ENCODE measurements around the gene KLC4. TPM values are rescaled to one million over a fixed set of nuclear protein-coding genes. Genes with fewer than 3 reads are reported as not detected.

The KLC4 gene
- total RNA-seq, 1 experiment from 2014 or later: 13.8 TPM

DNA sequence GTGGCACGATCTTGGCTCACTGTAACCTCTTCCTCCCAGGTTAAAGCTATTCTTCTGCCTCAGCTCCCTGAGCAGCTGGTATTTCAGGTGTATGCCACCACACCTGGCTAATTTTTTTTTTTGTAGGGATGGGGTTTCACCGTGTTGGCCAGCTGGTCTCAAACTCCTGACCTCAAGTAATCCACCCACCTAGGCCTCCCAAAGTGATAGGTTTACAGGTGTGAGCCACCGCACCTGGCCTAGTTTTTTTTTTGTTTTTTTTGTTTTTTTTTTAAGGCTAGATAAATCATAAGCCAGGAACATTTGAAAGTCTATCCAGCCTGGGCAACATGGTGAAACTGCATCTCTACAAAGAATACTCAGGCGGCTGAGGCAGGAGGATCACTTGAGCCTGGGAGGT, 27.1 kb upstream of the KLC4 start:
- no peaks in the 10 kb centered on the region for H3K4me1 ChIP-seq (ENCODE audit: low read length)
- no peaks in the 10 kb centered on the region for H3K9me2 ChIP-seq (replicated peaks; ENCODE audit: insufficient read depth, low read length)
- no peaks in the 10 kb centered on the region for H4K20me1 ChIP-seq (ENCODE audit: insufficient read depth, low read depth, low read length)
- H3K27ac ChIP-seq (ENCODE audit: low read length): no peak overlapping the region
- peaks cover 27% of the 10 kb centered on the region for H3K36me3 ChIP-seq (ENCODE audit: insufficient read depth, low read length)
- no peak for DNase-seq
- H2AFZ ChIP-seq (ENCODE audit: low read length): no peak overlapping the region
- no peaks in the 10 kb centered on the region for H3K79me2 ChIP-seq (ENCODE audit: low read length)
- H3K4me3 ChIP-seq (ENCODE audit: low read length): no peak overlapping the region
- H3K27me3 ChIP-seq (ENCODE audit: low read length): no peaks in the 10 kb centered on the region
- H3K9ac ChIP-seq (ENCODE audit: low read length): no peak overlapping the region
- no peaks in the 10 kb centered on the region for H3K9me3 ChIP-seq (ENCODE audit: low read length)
- H3K4me2 ChIP-seq (ENCODE audit: low read depth, low read length, poor library complexity, severe bottlenecking): no peak overlapping the region

DNA sequence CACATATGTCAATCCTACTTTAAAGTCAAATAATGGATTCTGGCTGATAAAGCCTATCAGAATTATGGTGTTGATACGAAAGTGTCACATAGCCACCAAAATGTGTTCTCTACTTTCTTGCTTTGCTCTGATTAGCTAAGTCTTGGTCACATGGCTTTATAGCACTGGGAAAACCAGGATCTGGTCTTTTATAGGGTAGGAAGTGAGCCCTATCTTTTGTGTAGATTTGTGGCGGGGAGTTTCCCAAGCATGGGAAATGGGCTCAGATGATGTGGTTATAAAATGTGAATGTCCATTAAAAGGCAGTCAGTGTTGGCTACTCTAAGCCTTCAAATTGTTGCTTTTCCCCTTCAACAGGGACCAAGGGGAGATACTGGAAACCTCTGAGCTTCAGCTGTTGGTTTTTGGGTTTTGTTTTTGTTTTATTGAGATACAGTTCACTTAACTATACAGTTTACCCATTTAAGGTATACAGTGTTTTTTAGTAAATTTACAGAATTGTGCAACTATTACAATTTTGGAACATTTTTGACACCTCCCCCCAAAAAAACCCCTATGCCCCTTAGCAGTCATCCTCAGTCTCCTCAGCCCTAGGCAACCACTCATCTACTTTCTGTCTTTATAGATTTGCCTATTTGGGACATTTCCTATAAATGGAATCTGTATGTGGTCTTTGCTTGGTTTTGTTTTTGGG, 25.8 kb upstream of the KLC4 start:
- Histone ChIP-seq H3K4me2 (ENCODE audit: low read depth, low read length, poor library complexity, severe bottlenecking) (no peak overlapping the region), H4K20me1 (ENCODE audit: insufficient read depth, low read depth, low read length) (no peaks in the 10 kb centered on the region), H3K4me3 (ENCODE audit: low read length) (no peak overlapping the region), H3K79me2 (ENCODE audit: low read length) (no peaks in the 10 kb centered on the region), H3K27me3 (ENCODE audit: low read length) (no peaks in the 10 kb centered on the region), H3K9me3 (ENCODE audit: low read length) (no peaks in the 10 kb centered on the region), H3K9me2 (replicated peaks; ENCODE audit: insufficient read depth, low read length) (no peaks in the 10 kb centered on the region), H3K9ac (ENCODE audit: low read length) (no peak overlapping the region), H3K4me1 (ENCODE audit: low read length) (no peaks in the 10 kb centered on the region), H2AFZ (ENCODE audit: low read length) (no peak overlapping the region), H3K27ac (ENCODE audit: low read length) (no peak overlapping the region), H3K36me3 (ENCODE audit: insufficient read depth, low read length) (peaks cover 23% of the 10 kb centered on the region)
- DNase-seq: no peak

DNA sequence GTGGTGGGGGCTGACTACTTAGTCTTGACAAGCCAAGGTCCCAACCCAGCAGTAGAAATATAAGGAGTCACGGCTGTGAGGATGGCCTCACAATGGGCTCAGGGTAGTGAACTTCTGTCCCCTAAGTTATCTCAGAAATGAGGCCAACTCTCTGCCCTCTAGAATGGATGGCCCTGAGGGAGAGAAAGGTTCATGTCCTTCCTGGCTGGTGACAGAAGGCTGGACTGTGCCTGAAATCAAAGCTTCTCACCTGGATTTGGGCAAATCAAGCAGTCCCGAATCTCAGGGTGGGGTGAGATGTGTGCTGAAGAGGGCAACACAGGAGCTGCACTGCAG, 25.3 kb upstream of the KLC4 start:
- Histone ChIP-seq H3K27me3 (ENCODE audit: low read length) (no peaks in the 10 kb centered on the region), H3K9me3 (ENCODE audit: low read length) (no peaks in the 10 kb centered on the region), H3K27ac (ENCODE audit: low read length) (no peak overlapping the region), H3K4me3 (ENCODE audit: low read length) (no peak overlapping the region), H3K79me2 (ENCODE audit: low read length) (no peaks in the 10 kb centered on the region), H3K4me1 (ENCODE audit: low read length) (no peaks in the 10 kb centered on the region), H3K36me3 (ENCODE audit: insufficient read depth, low read length) (peaks cover 18% of the 10 kb centered on the region), H3K9ac (ENCODE audit: low read length) (no peak overlapping the region), H2AFZ (ENCODE audit: low read length) (no peak overlapping the region), H4K20me1 (ENCODE audit: insufficient read depth, low read depth, low read length) (no peaks in the 10 kb centered on the region), H3K9me2 (replicated peaks; ENCODE audit: insufficient read depth, low read length) (no peaks in the 10 kb centered on the region), H3K4me2 (ENCODE audit: low read depth, low read length, poor library complexity, severe bottlenecking) (no peak overlapping the region)
- no peak for DNase-seq

DNA sequence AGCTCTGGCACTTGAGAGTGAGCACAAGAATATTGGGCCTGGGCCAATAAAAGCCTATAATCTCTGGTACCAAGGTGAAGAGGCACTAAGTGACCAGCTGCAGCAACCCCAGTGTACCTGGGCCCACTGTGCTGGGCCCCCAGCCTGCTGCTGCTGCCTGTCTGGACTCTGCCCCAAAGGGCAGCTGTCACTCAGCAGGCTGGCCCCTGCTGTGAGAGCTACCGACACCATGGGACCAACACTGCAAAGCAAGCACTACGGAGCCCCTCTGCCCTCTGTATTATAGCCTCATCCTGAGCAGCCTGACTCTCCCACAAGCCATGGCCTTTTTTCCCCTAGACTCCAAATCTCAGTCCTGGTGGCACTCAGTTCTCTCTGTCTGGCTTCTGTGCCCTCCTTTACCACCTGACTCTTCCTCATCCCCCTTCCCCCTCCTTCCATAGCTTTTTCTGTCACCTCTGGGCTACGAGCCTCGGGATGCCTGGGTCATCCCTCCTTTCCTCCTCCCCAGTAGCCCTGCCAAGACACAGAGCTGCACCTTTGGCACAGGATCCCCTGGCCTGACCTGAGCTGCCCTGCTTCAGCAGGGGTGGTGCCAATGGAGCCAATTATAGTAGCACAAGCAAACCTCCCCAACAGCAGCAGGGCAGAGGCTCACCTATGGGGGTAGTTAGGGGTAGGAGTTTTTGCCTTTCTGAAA, 23.8 kb upstream of the KLC4 start:
- no peaks in the 10 kb centered on the region for H3K79me2 ChIP-seq (ENCODE audit: low read length)
- no peak overlapping the region for H3K4me3 ChIP-seq (ENCODE audit: low read length)
- H3K27ac ChIP-seq (ENCODE audit: low read length): no peak overlapping the region
- no peaks in the 10 kb centered on the region for H4K20me1 ChIP-seq (ENCODE audit: insufficient read depth, low read depth, low read length)
- H2AFZ ChIP-seq (ENCODE audit: low read length): no peak overlapping the region
- H3K27me3 ChIP-seq (ENCODE audit: low read length): no peaks in the 10 kb centered on the region
- no peak overlapping the region for H3K9ac ChIP-seq (ENCODE audit: low read length)
- H3K9me3 ChIP-seq (ENCODE audit: low read length): no peaks in the 10 kb centered on the region
- DNase-seq: no peak
- H3K4me2 ChIP-seq (ENCODE audit: low read depth, low read length, poor library complexity, severe bottlenecking): no peak overlapping the region
- H3K36me3 ChIP-seq (ENCODE audit: insufficient read depth, low read length): peaks cover 8% of the 10 kb centered on the region; the same call in 1 of the 2 replicates
- H3K9me2 ChIP-seq (replicated peaks; ENCODE audit: insufficient read depth, low read length): no peaks in the 10 kb centered on the region
- H3K4me1 ChIP-seq (ENCODE audit: low read length): no peaks in the 10 kb centered on the region

DNA sequence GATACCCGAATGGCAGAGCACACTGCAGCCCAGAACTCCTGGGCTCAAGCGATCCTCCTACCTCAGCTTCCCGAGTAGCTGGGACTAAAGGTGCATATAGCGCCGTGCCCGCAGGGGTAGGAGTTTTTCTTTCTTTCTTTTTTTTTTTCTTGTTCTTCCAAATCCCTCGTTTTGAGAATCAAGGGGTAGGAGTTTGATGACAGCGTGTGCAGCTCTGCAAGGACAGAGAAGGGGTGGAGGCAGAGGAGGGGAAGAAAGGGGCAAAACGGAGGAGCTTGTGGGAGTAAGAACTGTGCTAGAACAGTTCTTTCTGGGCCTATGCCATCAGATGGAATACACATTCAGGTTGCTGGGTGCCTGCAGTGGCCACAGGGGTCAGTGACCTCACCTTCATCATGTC, 22.7 kb upstream of the KLC4 start:
- Histone ChIP-seq H3K4me3 (ENCODE audit: low read length) (no peak overlapping the region), H3K27me3 (ENCODE audit: low read length) (no peaks in the 10 kb centered on the region), H4K20me1 (ENCODE audit: insufficient read depth, low read depth, low read length) (no peaks in the 10 kb centered on the region), H3K27ac (ENCODE audit: low read length) (no peak overlapping the region), H3K9ac (ENCODE audit: low read length) (no peak overlapping the region), H2AFZ (ENCODE audit: low read length) (no peak overlapping the region), H3K36me3 (ENCODE audit: insufficient read depth, low read length) (peaks cover 8% of the 10 kb centered on the region; the same call in 1 of the 2 replicates), H3K79me2 (ENCODE audit: low read length) (no peaks in the 10 kb centered on the region), H3K9me3 (ENCODE audit: low read length) (no peaks in the 10 kb centered on the region), H3K9me2 (replicated peaks; ENCODE audit: insufficient read depth, low read length) (no peaks in the 10 kb centered on the region), H3K4me2 (ENCODE audit: low read depth, low read length, poor library complexity, severe bottlenecking) (no peak overlapping the region), H3K4me1 (ENCODE audit: low read length) (no peaks in the 10 kb centered on the region)
- DNase-seq: no peak

DNA sequence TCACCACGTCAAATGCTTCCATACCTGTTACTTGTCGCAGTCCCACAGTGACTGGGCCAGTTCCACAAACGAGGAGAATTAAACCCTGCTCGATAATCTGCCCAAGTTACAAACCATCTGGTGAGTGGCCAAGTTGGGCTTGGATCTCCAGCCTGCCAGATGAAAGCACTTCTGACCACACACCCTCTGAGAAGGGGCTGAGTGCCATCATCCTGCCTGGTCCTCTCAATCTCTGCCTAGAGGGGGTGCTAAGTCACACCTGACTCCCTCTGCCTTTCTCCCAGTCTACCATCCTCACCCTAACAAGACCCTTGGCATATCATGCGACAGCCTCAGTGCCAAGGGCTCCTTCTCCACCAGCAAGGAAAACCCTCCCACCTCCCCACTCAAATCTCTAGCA, 22.2 kb upstream of the KLC4 start:
- Histone ChIP-seq H3K4me1 (ENCODE audit: low read length) (no peaks in the 10 kb centered on the region), H3K4me3 (ENCODE audit: low read length) (no peak overlapping the region), H4K20me1 (ENCODE audit: insufficient read depth, low read depth, low read length) (no peaks in the 10 kb centered on the region), H3K9me3 (ENCODE audit: low read length) (no peaks in the 10 kb centered on the region), H3K36me3 (ENCODE audit: insufficient read depth, low read length) (peaks cover 8% of the 10 kb centered on the region; the same call in 1 of the 2 replicates), H3K79me2 (ENCODE audit: low read length) (no peaks in the 10 kb centered on the region), H3K27me3 (ENCODE audit: low read length) (no peaks in the 10 kb centered on the region), H3K27ac (ENCODE audit: low read length) (no peak overlapping the region), H3K4me2 (ENCODE audit: low read depth, low read length, poor library complexity, severe bottlenecking) (no peak overlapping the region), H2AFZ (ENCODE audit: low read length) (no peak overlapping the region), H3K9me2 (replicated peaks; ENCODE audit: insufficient read depth, low read length) (no peaks in the 10 kb centered on the region), H3K9ac (ENCODE audit: low read length) (no peak overlapping the region)
- no peak for DNase-seq

DNA sequence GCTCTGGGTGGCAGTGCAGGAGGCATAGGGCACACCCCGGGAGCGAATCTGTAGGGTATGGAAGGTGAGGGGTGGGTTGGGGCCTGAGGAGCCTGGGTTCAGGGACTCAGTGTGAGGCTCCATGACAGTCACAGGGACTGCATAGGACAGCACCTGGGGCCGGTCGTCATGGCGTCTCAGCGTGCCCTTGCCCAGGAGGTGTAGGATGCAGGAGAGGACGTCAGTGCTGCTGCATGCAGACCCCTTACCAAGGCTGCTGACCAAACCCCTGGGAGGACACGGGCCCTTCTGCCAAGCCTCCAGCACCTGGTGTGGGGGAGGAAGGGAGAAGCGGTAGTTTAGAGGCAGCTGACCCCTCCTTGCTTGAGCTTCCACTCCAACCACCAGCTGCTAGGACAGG, 21.7 kb upstream of the KLC4 start:
- no peak for DNase-seq
- Histone ChIP-seq H3K9me3 (ENCODE audit: low read length) (no peaks in the 10 kb centered on the region), H3K9ac (ENCODE audit: low read length) (no peak overlapping the region), H3K9me2 (replicated peaks; ENCODE audit: insufficient read depth, low read length) (no peaks in the 10 kb centered on the region), H4K20me1 (ENCODE audit: insufficient read depth, low read depth, low read length) (no peaks in the 10 kb centered on the region), H3K27me3 (ENCODE audit: low read length) (no peaks in the 10 kb centered on the region), H2AFZ (ENCODE audit: low read length) (no peak overlapping the region), H3K79me2 (ENCODE audit: low read length) (no peaks in the 10 kb centered on the region), H3K36me3 (ENCODE audit: insufficient read depth, low read length) (peaks cover 8% of the 10 kb centered on the region; the same call in 1 of the 2 replicates), H3K4me1 (ENCODE audit: low read length) (no peaks in the 10 kb centered on the region), H3K27ac (ENCODE audit: low read length) (no peak overlapping the region), H3K4me2 (ENCODE audit: low read depth, low read length, poor library complexity, severe bottlenecking) (no peak overlapping the region), H3K4me3 (ENCODE audit: low read length) (no peak overlapping the region)

DNA sequence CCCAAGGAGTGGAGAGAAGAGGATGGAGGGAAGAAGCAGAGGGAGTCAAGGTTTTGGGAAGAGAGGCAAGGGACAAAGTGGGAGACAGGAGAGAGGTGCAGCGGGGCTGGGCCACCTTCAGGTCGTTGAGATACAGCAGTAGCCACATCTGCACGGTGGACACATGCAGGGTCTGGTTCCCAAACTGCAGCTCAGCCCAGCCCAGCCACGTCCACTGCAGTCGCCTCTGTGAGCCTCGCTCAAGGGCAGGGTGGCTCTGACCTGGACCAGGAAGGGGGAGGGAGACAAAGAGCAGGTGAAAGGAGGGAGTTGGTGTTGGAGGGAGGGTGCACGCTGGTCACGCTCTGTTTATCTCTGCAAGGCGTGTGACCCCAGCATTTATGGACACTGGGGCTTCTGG, 20.7 kb upstream of the KLC4 start:
- no peak for DNase-seq
- H3K27ac ChIP-seq (ENCODE audit: low read length): no peak overlapping the region
- H3K27me3 ChIP-seq (ENCODE audit: low read length): no peaks in the 10 kb centered on the region
- H3K4me3 ChIP-seq (ENCODE audit: low read length): no peak overlapping the region
- peaks cover 8% of the 10 kb centered on the region; the same call in 1 of the 2 replicates for H3K36me3 ChIP-seq (ENCODE audit: insufficient read depth, low read length)
- no peak overlapping the region for H2AFZ ChIP-seq (ENCODE audit: low read length)
- H3K9me2 ChIP-seq (replicated peaks; ENCODE audit: insufficient read depth, low read length): no peaks in the 10 kb centered on the region
- H3K9me3 ChIP-seq (ENCODE audit: low read length): no peaks in the 10 kb centered on the region
- no peaks in the 10 kb centered on the region for H3K4me1 ChIP-seq (ENCODE audit: low read length)
- H4K20me1 ChIP-seq (ENCODE audit: insufficient read depth, low read depth, low read length): no peaks in the 10 kb centered on the region
- no peaks in the 10 kb centered on the region for H3K79me2 ChIP-seq (ENCODE audit: low read length)
- no peak overlapping the region for H3K4me2 ChIP-seq (ENCODE audit: low read depth, low read length, poor library complexity, severe bottlenecking)
- H3K9ac ChIP-seq (ENCODE audit: low read length): no peak overlapping the region
